ENCODE results near the gene CELF1.

The CELF1 gene

GRCh38 chr11:47506795-47507562, 46.0 kb downstream of the CELF1 start:
- FAIRE-seq, result no peak
- no peak for TF ChIP-seq POLR2AphosphoS5 (IDR thresholded peaks at IDR 0.05; ENCODE audit: low read depth, low read length)
- no peak for DNase-seq (ENCODE audit: insufficient read length, low spot score)

- DNase-seq (ENCODE audit: insufficient read length, low spot score) (no peak), FAIRE-seq (no peak)
- no peak for TF ChIP-seq SPI1 (IDR thresholded peaks at IDR 0.05; ENCODE audit: low read depth, low read length)
- no peak for TF ChIP-seq POLR2A (IDR thresholded peaks at IDR 0.05; ENCODE audit: low read depth, low read length)
- no peak for TF ChIP-seq POLR2AphosphoS5 (IDR thresholded peaks at IDR 0.05; ENCODE audit: low read depth, low read length)
- TF ChIP-seq POU2F2 (IDR thresholded peaks at IDR 0.05; ENCODE audit: low read depth, low read length), result no peak
- TF ChIP-seq TAF1 (IDR thresholded peaks at IDR 0.05; ENCODE audit: low read depth, low read length), result no peak
- no peak for TF ChIP-seq PAX5 (IDR thresholded peaks at IDR 0.05; ENCODE audit: insufficient read depth, low read length, severe bottlenecking)
Measured at GRCh38 chr11:47506373-47506772, 46.6 kb downstream of the CELF1 start.

- FAIRE-seq, result no peak
Measured at GRCh38 chr11:47504910-47505309, 48.0 kb downstream of the CELF1 start.

GRCh38 chr11:47503227-47503626, 49.7 kb downstream of the CELF1 start:
- FAIRE-seq (no peak), DNase-seq (ENCODE audit: insufficient read length, low spot score) (no peak)
- no peak for TF ChIP-seq SPI1 (IDR thresholded peaks at IDR 0.05; ENCODE audit: low read depth, low read length)
- no peak for TF ChIP-seq POLR2A (IDR thresholded peaks at IDR 0.05; ENCODE audit: low read depth, low read length)
- no peak for TF ChIP-seq POLR2AphosphoS5 (IDR thresholded peaks at IDR 0.05; ENCODE audit: low read depth, low read length)
- no peak for TF ChIP-seq TAF1 (IDR thresholded peaks at IDR 0.05; ENCODE audit: low read depth, low read length)
- no peak for TF ChIP-seq POU2F2 (IDR thresholded peaks at IDR 0.05; ENCODE audit: low read depth, low read length)
- TF ChIP-seq PAX5 (IDR thresholded peaks at IDR 0.05; ENCODE audit: insufficient read depth, low read length, severe bottlenecking), result no peak

More at GRCh38 chr11:47504910-47505309, 48.0 kb downstream of the CELF1 start:
- no peak for TF ChIP-seq SPI1 (IDR thresholded peaks at IDR 0.05; ENCODE audit: low read depth, low read length)
- no peak for TF ChIP-seq POLR2AphosphoS5 (IDR thresholded peaks at IDR 0.05; ENCODE audit: low read depth, low read length)
- TF ChIP-seq POU2F2 (IDR thresholded peaks at IDR 0.05; ENCODE audit: low read depth, low read length), result no peak
- no peak for TF ChIP-seq TAF1 (IDR thresholded peaks at IDR 0.05; ENCODE audit: low read depth, low read length)
- TF ChIP-seq PAX5 (IDR thresholded peaks at IDR 0.05; ENCODE audit: insufficient read depth, low read length, severe bottlenecking), result no peak
- TF ChIP-seq POLR2A (IDR thresholded peaks at IDR 0.05; ENCODE audit: low read depth, low read length), result no peak
- DNase-seq (ENCODE audit: insufficient read length, low spot score), result no peak

GRCh38 chr11:47502767-47503166, 50.2 kb downstream of the CELF1 start:
- TF ChIP-seq SPI1 (IDR thresholded peaks at IDR 0.05; ENCODE audit: low read depth, low read length) (peak; percentile 15; the same call in 1 of the 2 replicates), PAX5 (IDR thresholded peaks at IDR 0.05; ENCODE audit: insufficient read depth, low read length, severe bottlenecking) (no peak)
- FAIRE-seq (no peak), DNase-seq (ENCODE audit: insufficient read length, low spot score) (no peak)

DNA sequence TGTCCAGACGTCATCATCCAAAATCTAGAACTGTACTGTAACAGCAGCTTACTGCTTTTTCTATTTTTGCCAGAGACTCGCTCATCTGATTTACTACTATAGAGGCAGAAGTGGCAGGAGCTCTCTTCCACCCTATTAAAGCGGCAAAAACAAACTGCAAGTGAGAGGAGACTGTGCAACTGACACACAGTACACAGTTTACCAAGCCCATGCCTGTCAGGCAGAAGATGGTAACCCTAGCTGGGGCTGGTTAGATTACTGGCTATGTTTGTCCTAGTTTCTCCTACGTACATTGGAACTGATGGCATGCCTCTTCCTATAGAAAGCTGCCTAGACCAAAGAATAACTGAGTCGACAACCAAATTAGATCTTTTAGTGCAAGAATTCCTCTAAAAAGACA, 51.8 kb downstream of the CELF1 start:
- DNase-seq (ENCODE audit: insufficient read length, low spot score) (no peak), FAIRE-seq (no peak)
- no peak for TF ChIP-seq SPI1 (IDR thresholded peaks at IDR 0.05; ENCODE audit: low read depth, low read length)
- TF ChIP-seq PAX5 (IDR thresholded peaks at IDR 0.05; ENCODE audit: insufficient read depth, low read length, severe bottlenecking), result no peak

DNA sequence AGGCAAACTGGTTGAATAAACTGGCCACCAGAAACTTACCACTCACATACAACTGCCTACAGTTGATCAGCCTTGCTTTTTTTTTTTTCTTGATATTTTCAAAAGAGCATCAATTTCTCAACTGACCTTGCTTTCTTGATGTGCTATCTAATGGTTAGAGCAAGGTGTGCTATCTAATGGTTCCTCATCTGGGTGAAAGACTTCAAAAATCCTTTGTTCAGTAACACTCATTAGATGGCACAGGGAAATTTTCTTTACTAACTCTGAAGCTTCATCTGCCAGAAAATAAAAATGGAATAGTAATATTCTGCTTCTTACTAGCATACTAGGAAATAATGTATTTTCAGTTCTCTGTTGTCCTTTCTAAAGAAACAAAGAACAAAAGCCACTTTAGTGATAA, 52.8 kb downstream of the CELF1 start:
- no peak for TF ChIP-seq SPI1 (IDR thresholded peaks at IDR 0.05; ENCODE audit: low read depth, low read length)
- no peak for TF ChIP-seq TAF1 (IDR thresholded peaks at IDR 0.05; ENCODE audit: low read depth, low read length)
- TF ChIP-seq POLR2AphosphoS5 (IDR thresholded peaks at IDR 0.05; ENCODE audit: low read depth, low read length), result no peak
- no peak for TF ChIP-seq PAX5 (IDR thresholded peaks at IDR 0.05; ENCODE audit: insufficient read depth, low read length, severe bottlenecking)
- TF ChIP-seq POLR2A (IDR thresholded peaks at IDR 0.05; ENCODE audit: low read depth, low read length), result no peak
- DNase-seq (ENCODE audit: insufficient read length, low spot score) (no peak), FAIRE-seq (no peak)

- no peak for TF ChIP-seq PAX5 (IDR thresholded peaks at IDR 0.05; ENCODE audit: insufficient read depth, low read length, severe bottlenecking)
- TF ChIP-seq TAF1 (IDR thresholded peaks at IDR 0.05; ENCODE audit: low read depth, low read length), result no peak
- TF ChIP-seq POLR2A (IDR thresholded peaks at IDR 0.05; ENCODE audit: low read depth, low read length), result no peak
- no peak for TF ChIP-seq POLR2AphosphoS5 (IDR thresholded peaks at IDR 0.05; ENCODE audit: low read depth, low read length)
- no peak for TF ChIP-seq SPI1 (IDR thresholded peaks at IDR 0.05; ENCODE audit: low read depth, low read length)
- TF ChIP-seq POU2F2 (IDR thresholded peaks at IDR 0.05; ENCODE audit: low read depth, low read length), result no peak
- DNase-seq (ENCODE audit: insufficient read length, low spot score) (no peak), FAIRE-seq (peak; percentile 67)
Measured at GRCh38 chr11:47499614-47500013, 53.3 kb downstream of the CELF1 start.

- no peak for FAIRE-seq
- TF ChIP-seq PAX5 (IDR thresholded peaks at IDR 0.05; ENCODE audit: insufficient read depth, low read length, severe bottlenecking) (no peak), TAF1 (IDR thresholded peaks at IDR 0.05; ENCODE audit: low read depth, low read length) (no peak), POU2F2 (IDR thresholded peaks at IDR 0.05; ENCODE audit: low read depth, low read length) (no peak), POLR2A (IDR thresholded peaks at IDR 0.05; ENCODE audit: low read depth, low read length) (no peak), POLR2AphosphoS5 (IDR thresholded peaks at IDR 0.05; ENCODE audit: low read depth, low read length) (no peak)
- DNase-seq (ENCODE audit: insufficient read length, low spot score), result no peak
Measured at GRCh38 chr11:47499161-47499560, 53.8 kb downstream of the CELF1 start.

DNA sequence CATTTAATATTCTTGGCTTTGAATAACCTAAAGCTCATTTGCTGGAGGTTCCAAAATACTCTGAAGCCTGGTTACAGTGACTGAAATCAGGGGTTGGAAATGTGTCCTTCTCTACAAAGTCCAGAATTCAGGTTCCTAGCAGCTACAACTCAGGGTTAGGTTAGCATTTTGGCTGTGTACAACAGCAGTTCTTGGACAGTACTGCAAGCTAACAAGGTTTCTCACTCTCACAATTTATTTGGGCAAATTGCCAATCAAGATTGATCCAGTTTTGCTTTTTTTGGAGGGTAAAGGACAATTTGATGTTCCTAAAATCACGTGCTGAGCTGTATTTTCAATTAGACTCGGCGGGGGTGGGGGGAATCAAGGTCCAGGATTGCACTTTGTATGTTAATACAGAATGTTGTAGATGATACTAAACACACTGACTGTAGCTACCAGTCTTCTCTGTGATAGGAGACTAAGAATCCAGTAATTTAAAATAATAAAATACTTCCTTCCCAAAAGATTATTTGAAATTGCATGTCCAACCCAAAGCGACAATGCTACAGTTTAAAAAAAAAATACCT, 54.3 kb downstream of the CELF1 start:
- FAIRE-seq, result peak; percentile 9
- no peak for TF ChIP-seq POU2F2 (IDR thresholded peaks at IDR 0.05; ENCODE audit: low read depth, low read length)
- no peak for TF ChIP-seq POLR2A (IDR thresholded peaks at IDR 0.05; ENCODE audit: low read depth, low read length)
- no peak for TF ChIP-seq PAX5 (IDR thresholded peaks at IDR 0.05; ENCODE audit: insufficient read depth, low read length, severe bottlenecking)
- TF ChIP-seq TAF1 (IDR thresholded peaks at IDR 0.05; ENCODE audit: low read depth, low read length), result no peak
- no peak for TF ChIP-seq POLR2AphosphoS5 (IDR thresholded peaks at IDR 0.05; ENCODE audit: low read depth, low read length)
- no peak for TF ChIP-seq SPI1 (IDR thresholded peaks at IDR 0.05; ENCODE audit: low read depth, low read length)
- DNase-seq (ENCODE audit: insufficient read length, low spot score), result no peak

All from GM12891 (cell line).